Lower leg skin (tissue), 4 donors: ENCODE data around the gene EIF4G2. TPM values are rescaled to one million over a fixed set of nuclear protein-coding genes. Genes with fewer than 3 reads are reported as not detected.

ENCODE experiments used
- DNase-seq, 2 donors: peaks; one replicate each; pipeline ENCODE4 v3.0.0-alpha.2; 2019; ENCODE audit warnings: low spot score in 2 of 2
- H3K4me3 ChIP-seq: fragments of 200-600 bp; sonication (generic); 2 replicates; pipeline ENCODE4 v1.5.1; 2017; ENCODE audit warnings: mild to moderate bottlenecking, low read depth; ENCODE audit not compliant: poor library complexity, severe bottlenecking
- CTCF ChIP-seq, 3 donors: fragments of 450-650 bp; IDR thresholded peaks; one replicate each; pipeline ENCODE4 v1.5.1; 2016; ENCODE audit warnings: antibody characterized with exemption in 3 of 3, mild to moderate bottlenecking in 3 of 3, moderate library complexity in 2 of 3
- POLR2A ChIP-seq, 2 donors: fragments of 450-650 bp; IDR thresholded peaks; one replicate each; pipeline ENCODE4 v1.6.1; 2016 to 2017; ENCODE audit warnings: antibody characterized with exemption in 2 of 2, mild to moderate bottlenecking in 1 of 2, moderate library complexity in 1 of 2
- WGBS, 2 donors: methylation state at CpG; one replicate each; pipeline ENCODE4 v1.1.5; 2018; 5-methylcytosine and 5-hydroxymethylcytosine counted together
- intact Hi-C: fragments of 100-400 bp; cut with DNase I; formaldehyde crosslinking; loops from one replicate; pipeline ENCODE4 v1.15.0; 2023; ENCODE audit warnings: low total_unique reads
- total RNA-seq, 4 donors: library from RNA; depleted of rRNA; stranded (reverse); fragments of >200 nt; gene quantifications; one replicate each; pipeline ENCODE4 v1.1.0, GENCODE V29; 2016

The EIF4G2 gene
- total RNA-seq, 4 donors from 2014 or later: 380 to 450 (median 415) TPM

- H3K4me3 ChIP-seq: no peak overlapping the region
- TF ChIP-seq POLR2A (IDR thresholded peaks at IDR 0.05) (no peak), CTCF (IDR thresholded peaks at IDR 0.05) (no peak)
- 70 to 79% methylated on average over 4 of the region's 4 CpGs for WGBS, 2 donors
- intact Hi-C loops: no loop called here
- no peak for DNase-seq
These were observed 2.5 kb downstream of the EIF4G2 start for GRCh38 chr11:10806206-10806605.

- intact Hi-C loops: no loop called here
- H3K4me3 ChIP-seq: no peak overlapping the region
- WGBS, 2 donors: 54 to 62% methylated on average over 8 of the region's 8 CpGs
- TF ChIP-seq POLR2A (IDR thresholded peaks at IDR 0.05) (no peak), CTCF (IDR thresholded peaks at IDR 0.05) (no peak)
- no peak for DNase-seq
These were observed 3.0 kb downstream of the EIF4G2 start for GRCh38 chr11:10805741-10806140.

GRCh38 chr11:10803676-10804075 is 5.0 kb downstream of the EIF4G2 start:
- TF ChIP-seq CTCF (IDR thresholded peaks at IDR 0.05) (no peak), POLR2A (IDR thresholded peaks at IDR 0.05) (no peak)
- H3K4me3 ChIP-seq: no peak overlapping the region
- intact Hi-C loops: no loop called here
- WGBS, 2 donors: 59 to 67% methylated on average over 6 of the region's 6 CpGs
- DNase-seq: no peak

- no peak for TF ChIP-seq POLR2A (IDR thresholded peaks at IDR 0.05)
- TF ChIP-seq CTCF (IDR thresholded peaks at IDR 0.05): no peak
- H3K4me3 ChIP-seq: no peak overlapping the region
- 93 to 97% methylated on average over 2 of the region's 2 CpGs for WGBS, 2 donors
- intact Hi-C loops: no loop called here
- no peak for DNase-seq
These were observed 8.4 kb downstream of the EIF4G2 start for GRCh38 chr11:10800292-10800691.

- TF ChIP-seq POLR2A (IDR thresholded peaks at IDR 0.05): no peak
- TF ChIP-seq CTCF (IDR thresholded peaks at IDR 0.05): no peak
- H3K4me3 ChIP-seq: no peak overlapping the region
- intact Hi-C loops: loop anchor here (1.0 kb wide), 1 partner anchor 40 kb away; no protein-coding TSS in a partner anchor
- WGBS, 2 donors: 67 to 70% methylated on average over 4 of the region's 4 CpGs
- DNase-seq: no peak
These were observed 10.3 kb downstream of the EIF4G2 start for GRCh38 chr11:10798330-10798928.

GRCh38 chr11:10797531-10797930 is 11.2 kb downstream of the EIF4G2 start:
- no peak overlapping the region for H3K4me3 ChIP-seq
- no peak for DNase-seq
- TF ChIP-seq CTCF (IDR thresholded peaks at IDR 0.05): no peak
- TF ChIP-seq POLR2A (IDR thresholded peaks at IDR 0.05): no peak
- WGBS, 2 donors: 72 to 75% methylated on average over 3 of the region's 3 CpGs
- intact Hi-C loops: no loop called here
